ENCODE results near the gene TBCC. TPM values are rescaled to one million over a fixed set of nuclear protein-coding genes. Genes with fewer than 3 reads are reported as not detected.

TBCC gene
- total and polyA plus RNA-seq, 2 of the 13 experiments (the other 11 are each of a cell fraction or from before 2014, with no cell fraction given): 14.8 to 36.1 TPM

DNA sequence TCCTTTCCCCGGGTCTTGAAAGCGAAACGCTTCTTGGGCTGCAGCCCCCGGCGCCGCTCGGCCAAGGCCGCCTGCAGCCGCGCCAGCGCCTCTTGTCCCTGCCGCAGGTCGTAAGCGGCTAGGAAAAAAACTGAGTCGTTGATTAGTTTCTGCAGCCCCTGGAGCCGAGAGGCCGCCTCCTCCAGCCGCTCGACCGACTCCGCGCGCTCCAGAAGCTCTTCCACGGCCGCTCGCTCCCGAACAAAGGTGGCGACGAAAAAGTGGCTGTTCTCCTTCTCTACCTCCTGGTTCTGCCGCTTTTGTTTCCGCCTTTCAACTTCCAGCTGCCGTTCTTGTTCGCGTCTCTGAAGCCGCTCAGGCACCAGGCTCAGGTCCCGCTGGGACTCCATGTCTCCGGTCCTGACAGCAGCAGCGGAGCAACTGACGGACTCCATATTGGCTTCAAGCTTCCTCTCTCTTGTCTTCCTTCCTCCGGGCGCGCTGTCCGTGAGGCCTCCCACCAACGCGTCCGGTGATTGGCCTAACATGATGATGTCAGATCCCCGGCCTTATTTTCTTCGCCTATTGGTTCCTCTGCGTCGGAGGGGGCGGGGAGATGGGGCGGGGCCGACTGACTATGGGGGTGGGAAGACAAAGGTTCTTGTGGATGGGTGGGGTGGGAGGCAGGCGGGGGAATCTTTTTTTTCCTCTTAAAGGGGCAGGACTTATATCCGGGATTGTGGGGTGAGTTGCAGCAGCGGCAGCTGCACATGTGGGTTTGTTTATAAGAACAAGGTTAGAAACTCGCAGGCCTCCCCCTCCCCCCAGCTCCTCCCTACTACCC, at the start of gene TBCC (continued):
- TF ChIP-seq ZBED4 (CRISPR knock-in tag; IDR thresholded peaks at IDR 0.05; ENCODE audit: borderline replicate concordance): no peak
- TF ChIP-seq ZNF672 (CRISPR knock-in tag; IDR thresholded peaks at IDR 0.05): 0 out of 2 replicates have a peak, but pooled peaks have one; percentile 50
- TF ChIP-seq MAFF (IDR thresholded peaks at IDR 0.05; ENCODE audit: low read depth, low read length): no peak

DNA sequence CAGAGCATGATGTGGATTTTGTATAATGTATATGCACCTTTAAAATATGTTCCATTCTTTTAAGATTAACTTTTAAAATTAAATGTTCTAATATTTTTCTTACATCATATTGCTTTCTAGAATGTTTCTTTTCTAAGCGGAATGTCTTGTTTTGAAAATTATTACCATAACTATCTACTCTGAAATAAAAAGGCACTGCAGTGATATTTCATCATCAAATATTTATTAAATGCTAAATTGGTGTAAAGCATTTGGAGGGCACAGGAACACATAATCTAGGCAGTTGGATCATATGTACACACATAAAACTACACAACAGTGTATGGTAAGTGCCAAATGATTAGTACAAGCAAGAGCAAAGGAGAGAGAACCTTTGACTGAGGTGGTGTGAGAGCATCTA, 49.7 kb upstream of the TBCC start:
- WGBS (ENCODE audit: low lambda C conversion rate): 97% methylated on average over 1 of the region's 1 CpG
- H3K4me1 ChIP-seq (ENCODE audit: insufficient read depth, low read length): peaks cover 24% of the 10 kb centered on the region
- no TSS peak for BruUV-seq (replicated peaks)
- DNase-seq (ENCODE audit: low spot score) (no peak), FAIRE-seq (no peak), ATAC-seq (no peak)
- H3K27ac ChIP-seq (ENCODE audit: extremely low read length, insufficient read depth, low read length): no peak overlapping the region
- H3K4me3 ChIP-seq (replicated peaks in 1 of 3; ENCODE audit: insufficient read depth in 1 of 3, low read depth in 2 of 3, low read length in 3 of 3): no peak overlapping the region
- H3K36me3 ChIP-seq (replicated peaks in 1 of 2; ENCODE audit: control insufficient read depth in 1 of 2, insufficient read depth in 2 of 2, low read length in 2 of 2): no peaks in the 10 kb centered on the region
- no peaks in the 10 kb centered on the region for H3K9me3 ChIP-seq (ENCODE audit: low read length)
- TF ChIP-seq ATF7 (IDR thresholded peaks at IDR 0.05) (0 out of 2 replicates have a peak, but pooled peaks have one; percentile 2), ATF7 (CRISPR knock-in tag; IDR thresholded peaks at IDR 0.05) (no peak), ELK4 (CRISPR knock-in tag; IDR thresholded peaks at IDR 0.05; ENCODE audit: borderline replicate concordance) (no peak), DNMT1 (CRISPR knock-in tag; IDR thresholded peaks at IDR 0.05) (no peak), FOXA1 (IDR thresholded peaks at IDR 0.05) (no peak), FOXA1 (CRISPR knock-in tag; IDR thresholded peaks at IDR 0.05) (no peak)
- peaks cover 14% of the 10 kb centered on the region for H3K79me2 ChIP-seq (ENCODE audit: insufficient read depth, low read length)
- in situ Hi-C loops (cut with HindIII; ENCODE audit: extremely low pct_ligation_motif_present, low pct_unique_long_range_greater_than_20kb) (no loop called here), intact Hi-C loops (cut with micrococcal nuclease; ENCODE audit: unreplicated experiment) (no loop called here)
- no peaks in the 10 kb centered on the region for H4K20me1 ChIP-seq (ENCODE audit: insufficient read depth, low read length)
- ChIA-PET CTCF (ENCODE audit: low intra/inter-chr PET ratio, low total read pairs) (no interaction called here), POLR2A (no interaction called here)
- no peaks in the 10 kb centered on the region for H3K27me3 ChIP-seq (ENCODE audit: control insufficient read depth in 1 of 2, insufficient read depth in 2 of 2, low read length in 2 of 2)
- H2AFZ ChIP-seq (ENCODE audit: low read length): no peak overlapping the region
- H3K4me2 ChIP-seq (ENCODE audit: low read depth, low read length): no peak overlapping the region
- H3K9ac ChIP-seq (ENCODE audit: insufficient read depth, low read depth, low read length): no peak overlapping the region
